Measurements from ENCODE around the gene CLECL1.
"Not testable (repeated sequence)": the region's sequence is repeated elsewhere in the genome, so short reads cannot be mapped to it uniquely, and the experiment has no call there.

CLECL1 gene

DNA sequence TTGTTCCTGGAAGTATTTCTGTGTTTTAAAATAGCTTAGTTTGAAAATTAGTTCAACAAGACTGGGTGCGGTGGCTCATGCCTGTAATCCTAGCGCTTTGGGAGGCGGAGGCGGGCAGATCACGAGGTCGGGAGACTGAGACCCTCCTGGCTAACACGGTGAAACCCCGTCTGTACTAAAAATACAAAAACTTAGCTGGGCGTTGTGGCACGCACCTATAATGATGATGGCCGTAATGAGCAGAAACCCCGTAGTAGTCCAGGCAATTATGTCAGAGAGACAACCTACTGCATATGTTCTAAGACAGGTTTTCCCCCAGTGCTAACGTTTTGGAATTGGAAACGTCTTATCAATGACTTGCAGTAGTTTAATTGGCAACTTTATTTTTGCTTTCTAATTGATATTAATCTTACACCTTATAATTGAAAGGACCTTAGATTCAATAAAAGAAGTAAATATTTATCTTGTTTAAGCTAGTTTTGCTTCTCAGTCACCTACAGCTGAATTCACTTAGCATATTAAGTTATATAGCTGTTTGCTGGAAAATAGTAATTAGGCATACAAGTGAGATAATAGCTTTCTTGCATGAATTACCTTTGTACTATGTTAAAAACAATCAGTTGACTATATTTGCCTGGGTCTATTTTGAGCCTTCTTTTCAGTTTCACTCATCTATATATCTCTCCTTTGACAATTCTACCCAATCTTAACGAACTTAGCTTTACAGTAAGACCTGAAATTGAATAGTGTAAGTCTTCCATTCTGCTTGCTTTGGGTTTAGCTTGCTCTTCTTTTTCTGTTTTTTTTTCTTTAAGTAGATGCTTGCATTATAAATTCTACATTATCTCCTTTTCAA, 15.6 kb downstream of the CLECL1 start:
- H3K27ac ChIP-seq, result no peak overlapping the region
- no peak for TF ChIP-seq CTCF (conservative IDR thresholded peaks at IDR 0.05)
- TF ChIP-seq ZFX (IDR thresholded peaks at IDR 0.05), result no peak

DNA sequence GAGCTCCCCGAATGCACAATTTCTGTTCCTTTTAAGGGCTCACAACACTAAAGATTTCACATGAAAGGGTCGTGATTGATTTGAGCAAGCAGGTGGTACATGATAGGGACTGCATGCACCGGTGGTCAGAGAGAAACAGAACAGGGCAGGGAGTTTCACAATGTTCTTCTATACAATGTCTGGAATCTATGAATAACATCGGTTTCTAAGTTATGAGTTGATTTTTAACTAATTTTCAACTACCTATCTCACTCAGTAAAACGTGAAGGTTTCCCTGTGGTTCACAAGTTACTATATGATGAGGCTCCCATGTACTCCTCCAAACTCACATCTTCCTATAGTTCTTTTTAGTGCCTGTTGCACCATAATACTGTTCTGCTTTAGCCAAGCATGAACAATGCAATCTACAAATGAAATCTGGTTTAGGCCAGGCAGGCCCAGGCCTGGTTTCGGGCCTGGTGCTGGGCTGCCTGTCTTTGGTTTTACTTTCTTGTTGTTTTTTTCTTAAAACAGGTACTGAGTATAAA, 19.8 kb downstream of the CLECL1 start:
- H3K27ac ChIP-seq, result not testable (repeated sequence)

DNA sequence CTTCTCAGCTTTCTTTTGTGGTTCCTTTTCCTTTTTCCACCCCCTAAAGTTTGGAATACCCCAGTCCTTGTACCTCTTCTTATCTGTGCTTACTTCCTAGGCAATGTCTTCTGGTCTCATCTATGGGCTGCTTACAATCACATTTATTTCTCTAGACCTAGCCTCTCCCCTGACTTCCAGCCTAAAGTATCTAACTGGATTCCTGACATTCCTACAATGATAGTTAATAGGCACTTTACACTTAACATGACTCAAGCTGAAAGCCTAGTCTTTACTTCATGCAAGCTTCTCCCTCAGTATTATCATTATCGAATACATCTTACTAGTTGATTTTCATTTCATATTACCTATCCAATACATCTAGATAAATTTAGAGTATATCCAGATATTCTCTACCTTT, 21.2 kb downstream of the CLECL1 start:
- no peak overlapping the region for H3K27ac ChIP-seq
- TF ChIP-seq ZFX (IDR thresholded peaks at IDR 0.05), result no peak
- no peak for TF ChIP-seq CTCF (conservative IDR thresholded peaks at IDR 0.05)

- TF ChIP-seq ZFX (IDR thresholded peaks at IDR 0.05) (no peak), CTCF (conservative IDR thresholded peaks at IDR 0.05) (no peak)
- no peak overlapping the region for H3K27ac ChIP-seq
These were observed 22.1 kb downstream of the CLECL1 start for GRCh38 chr12:9710584-9711375.

DNA sequence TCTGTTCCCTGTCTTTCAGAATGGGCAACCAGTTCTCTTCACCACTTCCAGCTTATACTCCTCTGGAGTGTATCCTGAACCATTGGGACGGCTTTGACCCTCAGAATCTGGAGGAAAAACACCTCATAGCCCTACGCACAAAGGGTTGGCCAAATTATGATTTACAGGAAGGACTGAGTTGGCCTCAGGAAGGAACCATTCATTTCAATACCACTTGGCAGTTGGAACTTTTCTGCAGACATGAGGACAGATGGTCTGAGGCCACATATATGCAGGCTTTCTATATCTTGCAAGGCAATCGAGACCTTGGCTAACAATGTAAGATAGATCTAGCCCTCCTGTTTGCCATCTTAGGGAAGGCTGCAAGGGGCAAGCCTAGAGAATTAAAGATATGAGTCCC, 24.0 kb downstream of the CLECL1 start:
- H3K27ac ChIP-seq, result no peak overlapping the region
- TF ChIP-seq CTCF (conservative IDR thresholded peaks at IDR 0.05) (no peak), ZFX (IDR thresholded peaks at IDR 0.05) (no peak)

- no peak overlapping the region for H3K27ac ChIP-seq
- TF ChIP-seq CTCF (conservative IDR thresholded peaks at IDR 0.05), result peak; percentile 92
- TF ChIP-seq ZFX (IDR thresholded peaks at IDR 0.05), result no peak
These were observed 24.8 kb downstream of the CLECL1 start for GRCh38 chr12:9707864-9708808.

DNA sequence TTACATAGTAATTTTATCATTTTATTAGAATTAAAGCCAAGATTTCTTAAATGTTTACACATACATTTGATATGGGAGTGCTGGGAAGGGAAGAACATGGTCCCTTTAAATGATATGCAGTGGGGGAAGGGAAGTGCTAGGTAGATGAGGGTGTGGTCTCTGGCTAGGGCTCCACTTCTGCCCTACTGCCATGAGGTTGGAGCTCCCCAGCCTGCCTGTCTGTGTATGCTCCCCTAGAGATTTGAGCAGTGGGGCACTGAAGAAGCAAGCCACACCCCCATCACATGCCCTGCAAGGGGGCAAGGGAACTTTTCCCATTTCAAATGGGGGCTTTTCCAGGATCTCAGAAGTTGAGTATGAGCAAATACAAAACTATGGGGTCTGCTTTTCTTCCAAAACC, 25.5 kb downstream of the CLECL1 start:
- no peak overlapping the region for H3K27ac ChIP-seq
- TF ChIP-seq ZFX (IDR thresholded peaks at IDR 0.05) (no peak), CTCF (conservative IDR thresholded peaks at IDR 0.05) (no peak)

All from C4-2B (cell line).